ENCODE measurements around the gene RAP1GAP. TPM values are rescaled to one million over a fixed set of nuclear protein-coding genes. Genes with fewer than 3 reads are reported as not detected.

RAP1GAP gene
- total and polyA plus RNA-seq, 2 of the 13 experiments (the other 11 are each of a cell fraction or from before 2014, with no cell fraction given), result 11.9 to 37.5 TPM

DNA sequence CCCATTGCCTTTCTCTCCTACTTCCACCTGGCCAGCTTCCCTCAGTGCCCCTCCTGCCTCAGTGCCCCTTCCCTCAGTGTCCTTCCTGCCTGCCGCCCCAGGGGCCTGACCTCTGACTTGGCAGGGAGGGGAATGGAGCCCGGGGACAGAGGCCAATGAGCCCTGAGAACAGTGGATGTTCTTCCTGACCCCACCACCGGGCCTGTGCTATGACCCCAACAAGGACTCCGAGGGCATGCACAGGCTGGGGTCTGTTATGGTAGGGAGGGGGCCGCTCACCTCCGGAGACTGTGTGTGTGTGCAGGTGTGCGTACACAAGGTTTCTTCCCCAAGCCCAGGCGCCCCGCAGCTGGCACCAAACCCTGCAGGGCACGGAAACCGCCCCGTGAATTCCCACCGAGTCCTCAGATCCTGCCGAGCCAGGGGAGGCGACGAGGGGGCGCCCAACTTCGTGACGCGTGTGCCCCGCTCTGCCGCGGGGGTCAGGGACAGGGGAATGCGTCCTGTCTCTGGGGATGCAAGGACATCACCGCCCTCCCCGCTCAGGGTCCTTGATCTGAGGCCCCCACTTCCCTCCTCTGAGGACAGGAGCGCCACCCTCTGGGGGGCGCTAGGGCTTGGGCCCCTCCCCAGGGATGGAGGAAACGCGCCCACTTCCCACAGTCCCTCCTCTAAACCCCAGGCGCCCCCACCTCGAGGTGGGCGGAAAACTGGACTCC is 766 bp downstream of the RAP1GAP start:
- Histone ChIP-seq H3K27ac (ENCODE audit: extremely low read length, insufficient read depth, low read length) (peak overlapping the region; percentile 87), H4K20me1 (ENCODE audit: insufficient read depth, low read length) (peaks cover 5% of the 10 kb centered on the region), H3K36me3 (replicated peaks in 1 of 2; ENCODE audit: control insufficient read depth in 1 of 2, insufficient read depth in 2 of 2, low read length in 2 of 2) (peaks cover 2 to 13% of the 10 kb centered on the region in 2 experiments; a peak in 3 of 5 replicates), H3K4me1 (ENCODE audit: insufficient read depth, low read length) (peaks cover 82% of the 10 kb centered on the region), H3K27me3 (ENCODE audit: control insufficient read depth in 1 of 2, insufficient read depth in 2 of 2, low read length in 2 of 2) (no peaks in the 10 kb centered on the region), H3K79me2 (ENCODE audit: insufficient read depth, low read length) (peaks cover 10% of the 10 kb centered on the region), H3K4me2 (ENCODE audit: low read depth, low read length) (peak overlapping the region; percentile 89), H3K4me3 (replicated peaks in 1 of 3; ENCODE audit: insufficient read depth in 1 of 3, low read depth in 2 of 3, low read length in 3 of 3) (peak overlapping the region; percentile 81 to 87 (median 83)), H3K9me3 (ENCODE audit: low read length) (no peaks in the 10 kb centered on the region), H2AFZ (ENCODE audit: low read length) (no peak overlapping the region), H3K9ac (ENCODE audit: insufficient read depth, low read depth, low read length) (peak overlapping the region; percentile 83)
- 0% methylated on average over 2 of the region's 33 CpGs for WGBS (ENCODE audit: low lambda C conversion rate)
- in situ Hi-C loops (cut with HindIII; ENCODE audit: extremely low pct_ligation_motif_present, low pct_unique_long_range_greater_than_20kb), result no loop called here
- ATAC-seq, result peak; percentile 2
- ChIA-PET POLR2A (interaction anchor here (1.5 to 1.6 kb wide), 3 partner anchors 11 to 45 kb away, joined by 3 to 8 read pairs (median 3); no protein-coding TSS in a partner anchor), CTCF (ENCODE audit: low intra/inter-chr PET ratio, low total read pairs) (no interaction called here)
- intact Hi-C loops (cut with micrococcal nuclease; ENCODE audit: unreplicated experiment), result no loop called here
- no TSS peak for BruUV-seq (replicated peaks)
- FAIRE-seq, result no peak
- DNase-seq (ENCODE audit: low spot score), result no peak
- TF ChIP-seq AGO2 (optimal IDR thresholded peaks at IDR 0.05; ENCODE audit: low read depth, low read length) (peak; percentile 47), KAT7 (CRISPR knock-in tag; IDR thresholded peaks at IDR 0.05; ENCODE audit: borderline replicate concordance) (peak; percentile 16; the same call in 1 of the 2 replicates), RAD21 (CRISPR knock-in tag; IDR thresholded peaks at IDR 0.05) (0 out of 2 replicates have a peak, but pooled peaks have one; percentile 8), ZBTB20 (CRISPR knock-in tag; IDR thresholded peaks at IDR 0.05; ENCODE audit: borderline replicate concordance, low read depth) (peak; percentile 49; the same call in 1 of the 2 replicates), NRL (CRISPR knock-in tag; IDR thresholded peaks at IDR 0.05; ENCODE audit: borderline replicate concordance) (peak; percentile 13; the same call in 1 of the 2 replicates), SOX6 (IDR thresholded peaks at IDR 0.05) (no peak), SOX6 (CRISPR knock-in tag; IDR thresholded peaks at IDR 0.05) (peak; percentile 41), ZMYM3 (CRISPR knock-in tag; IDR thresholded peaks at IDR 0.05) (0 out of 2 replicates have a peak, but pooled peaks have one; percentile 9), ARNTL (CRISPR knock-in tag; IDR thresholded peaks at IDR 0.05) (0 out of 2 replicates have a peak, but pooled peaks have one; percentile 28)
- TF ChIP-seq, protein P1, sequence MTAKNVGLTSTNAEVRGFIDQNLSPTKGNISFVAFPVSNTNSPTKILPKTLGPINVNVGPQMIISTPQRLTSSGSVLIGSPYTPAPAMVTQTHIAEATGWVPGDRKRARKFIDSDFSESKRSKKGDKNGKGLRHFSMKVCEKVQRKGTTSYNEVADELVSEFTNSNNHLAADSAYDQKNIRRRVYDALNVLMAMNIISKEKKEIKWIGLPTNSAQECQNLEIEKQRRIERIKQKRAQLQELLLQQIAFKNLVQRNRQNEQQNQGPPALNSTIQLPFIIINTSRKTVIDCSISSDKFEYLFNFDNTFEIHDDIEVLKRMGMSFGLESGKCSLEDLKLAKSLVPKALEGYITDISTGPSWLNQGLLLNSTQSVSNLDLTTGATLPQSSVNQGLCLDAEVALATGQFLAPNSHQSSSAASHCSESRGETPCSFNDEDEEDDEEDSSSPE (CRISPR knock-in tag; IDR thresholded peaks at IDR 0.05), result no peak
- TF ChIP-seq, protein P2, sequence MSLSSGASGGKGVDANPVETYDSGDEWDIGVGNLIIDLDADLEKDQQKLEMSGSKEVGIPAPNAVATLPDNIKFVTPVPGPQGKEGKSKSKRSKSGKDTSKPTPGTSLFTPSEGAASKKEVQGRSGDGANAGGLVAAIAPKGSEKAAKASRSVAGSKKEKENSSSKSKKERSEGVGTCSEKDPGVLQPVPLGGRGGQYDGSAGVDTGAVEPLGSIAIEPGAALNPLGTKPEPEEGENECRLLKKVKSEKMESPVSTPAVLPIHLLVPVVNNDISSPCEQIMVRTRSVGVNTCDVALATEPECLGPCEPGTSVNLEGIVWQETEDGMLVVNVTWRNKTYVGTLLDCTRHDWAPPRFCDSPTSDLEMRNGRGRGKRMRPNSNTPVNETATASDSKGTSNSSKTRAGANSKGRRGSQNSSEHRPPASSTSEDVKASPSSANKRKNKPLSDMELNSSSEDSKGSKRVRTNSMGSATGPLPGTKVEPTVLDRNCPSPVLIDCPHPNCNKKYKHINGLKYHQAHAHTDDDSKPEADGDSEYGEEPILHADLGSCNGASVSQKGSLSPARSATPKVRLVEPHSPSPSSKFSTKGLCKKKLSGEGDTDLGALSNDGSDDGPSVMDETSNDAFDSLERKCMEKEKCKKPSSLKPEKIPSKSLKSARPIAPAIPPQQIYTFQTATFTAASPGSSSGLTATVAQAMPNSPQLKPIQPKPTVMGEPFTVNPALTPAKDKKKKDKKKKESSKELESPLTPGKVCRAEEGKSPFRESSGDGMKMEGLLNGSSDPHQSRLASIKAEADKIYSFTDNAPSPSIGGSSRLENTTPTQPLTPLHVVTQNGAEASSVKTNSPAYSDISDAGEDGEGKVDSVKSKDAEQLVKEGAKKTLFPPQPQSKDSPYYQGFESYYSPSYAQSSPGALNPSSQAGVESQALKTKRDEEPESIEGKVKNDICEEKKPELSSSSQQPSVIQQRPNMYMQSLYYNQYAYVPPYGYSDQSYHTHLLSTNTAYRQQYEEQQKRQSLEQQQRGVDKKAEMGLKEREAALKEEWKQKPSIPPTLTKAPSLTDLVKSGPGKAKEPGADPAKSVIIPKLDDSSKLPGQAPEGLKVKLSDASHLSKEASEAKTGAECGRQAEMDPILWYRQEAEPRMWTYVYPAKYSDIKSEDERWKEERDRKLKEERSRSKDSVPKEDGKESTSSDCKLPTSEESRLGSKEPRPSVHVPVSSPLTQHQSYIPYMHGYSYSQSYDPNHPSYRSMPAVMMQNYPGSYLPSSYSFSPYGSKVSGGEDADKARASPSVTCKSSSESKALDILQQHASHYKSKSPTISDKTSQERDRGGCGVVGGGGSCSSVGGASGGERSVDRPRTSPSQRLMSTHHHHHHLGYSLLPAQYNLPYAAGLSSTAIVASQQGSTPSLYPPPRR (CRISPR knock-in tag; IDR thresholded peaks at IDR 0.05; ENCODE audit: borderline replicate concordance), result peak; percentile 8; the same call in 1 of the 2 replicates
- TF ChIP-seq, protein P3, sequence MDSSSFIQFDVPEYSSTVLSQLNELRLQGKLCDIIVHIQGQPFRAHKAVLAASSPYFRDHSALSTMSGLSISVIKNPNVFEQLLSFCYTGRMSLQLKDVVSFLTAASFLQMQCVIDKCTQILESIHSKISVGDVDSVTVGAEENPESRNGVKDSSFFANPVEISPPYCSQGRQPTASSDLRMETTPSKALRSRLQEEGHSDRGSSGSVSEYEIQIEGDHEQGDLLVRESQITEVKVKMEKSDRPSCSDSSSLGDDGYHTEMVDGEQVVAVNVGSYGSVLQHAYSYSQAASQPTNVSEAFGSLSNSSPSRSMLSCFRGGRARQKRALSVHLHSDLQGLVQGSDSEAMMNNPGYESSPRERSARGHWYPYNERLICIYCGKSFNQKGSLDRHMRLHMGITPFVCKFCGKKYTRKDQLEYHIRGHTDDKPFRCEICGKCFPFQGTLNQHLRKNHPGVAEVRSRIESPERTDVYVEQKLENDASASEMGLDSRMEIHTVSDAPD (CRISPR knock-in tag; IDR thresholded peaks at IDR 0.05), result no peak

All from HepG2 (cell line).